ENCODE data around the gene HSPBAP1. TPM values are rescaled to one million over a fixed set of nuclear protein-coding genes. Genes with fewer than 3 reads are reported as not detected.

Gene HSPBAP1
- total RNA-seq, 1 experiment from 2014 or later = 12.3 TPM

DNA sequence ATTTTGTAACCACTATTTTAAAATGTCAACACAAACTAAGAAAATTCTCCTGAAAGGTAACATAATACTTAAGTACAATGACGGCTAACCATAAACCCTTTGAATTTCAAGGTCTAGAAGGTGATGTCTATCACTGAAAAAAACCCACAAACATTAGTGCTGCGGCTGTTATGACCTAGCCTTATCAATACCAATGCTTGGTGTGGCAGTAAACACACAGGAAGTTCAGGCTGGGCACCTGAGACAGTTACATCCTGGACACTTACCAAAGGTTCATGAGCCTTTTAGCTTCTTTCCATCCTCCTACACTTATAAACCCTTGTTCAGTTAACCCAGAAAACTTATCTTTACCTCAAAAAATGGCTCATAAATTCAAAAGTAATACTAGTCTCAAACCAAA is 5.8 kb downstream of the HSPBAP1 start:
- in situ Hi-C loops (cut with HindIII; ENCODE audit: low sequenced_read_pairs) = no loop called here
- no peak for DNase-seq (ENCODE audit: low spot score)

DNA sequence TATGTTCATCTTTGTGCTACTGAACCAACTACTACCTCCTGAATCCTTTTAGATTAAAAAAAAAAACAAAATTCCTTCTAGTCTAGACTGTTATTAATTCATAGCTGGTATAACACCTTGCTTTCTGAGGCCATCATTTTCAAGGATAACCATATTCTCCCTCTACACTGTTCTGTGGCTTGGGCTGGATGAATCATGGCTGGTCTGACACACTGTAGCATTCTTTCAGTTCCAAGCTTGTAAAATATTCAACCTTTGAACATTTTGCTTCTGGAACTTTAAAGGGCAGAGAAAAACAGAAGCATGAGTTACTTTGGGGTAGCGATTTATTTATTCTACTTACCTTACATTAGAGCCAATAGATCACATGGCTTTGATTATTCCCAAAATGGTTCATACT is 7.6 kb downstream of the HSPBAP1 start:
- in situ Hi-C loops (cut with HindIII; ENCODE audit: low sequenced_read_pairs) = no loop called here
- DNase-seq (ENCODE audit: low spot score) = no peak

DNA sequence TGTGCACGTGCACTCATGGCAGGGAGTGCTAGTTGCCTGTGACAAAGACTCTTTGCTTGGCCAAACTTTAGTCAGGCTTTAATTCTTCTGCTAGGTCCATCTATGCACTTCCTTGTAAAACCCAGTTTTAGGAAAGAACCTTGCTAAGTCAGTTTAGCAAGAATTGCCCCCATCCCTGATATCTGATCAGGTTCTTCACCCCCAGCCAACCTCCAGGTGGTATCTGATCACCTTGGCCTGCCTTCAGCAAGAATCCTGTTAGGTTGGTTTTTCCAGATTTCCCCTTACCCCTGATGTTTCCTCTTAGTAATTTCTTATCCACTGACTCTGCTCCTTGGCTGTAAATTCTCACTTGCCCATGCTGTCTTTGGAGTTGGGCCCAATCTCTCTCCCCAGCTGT is 8.4 kb downstream of the HSPBAP1 start:
- DNase-seq (ENCODE audit: low spot score) = no peak
- in situ Hi-C loops (cut with HindIII; ENCODE audit: low sequenced_read_pairs) = no loop called here

DNA sequence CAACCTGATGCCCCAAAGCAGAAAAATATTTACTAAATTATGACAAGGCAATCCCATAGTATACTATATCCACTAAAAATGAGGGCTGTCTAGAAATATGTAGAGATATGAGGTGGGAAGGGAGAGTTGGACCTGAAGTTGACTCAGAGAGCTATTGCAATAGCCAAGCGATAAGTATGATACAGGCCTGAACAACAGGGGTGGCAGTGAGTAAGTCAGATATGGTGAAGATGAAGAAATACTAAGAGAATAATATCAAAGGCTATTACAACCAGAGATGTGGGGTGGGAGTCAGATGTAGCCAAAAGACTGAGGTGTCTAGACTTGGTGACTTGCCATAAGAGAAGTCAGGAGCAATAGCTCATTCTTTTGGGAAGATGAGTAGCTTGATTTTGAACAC is 9.2 kb downstream of the HSPBAP1 start:
- in situ Hi-C loops (cut with HindIII; ENCODE audit: low sequenced_read_pairs) = no loop called here
- DNase-seq (ENCODE audit: low spot score) = no peak

DNA sequence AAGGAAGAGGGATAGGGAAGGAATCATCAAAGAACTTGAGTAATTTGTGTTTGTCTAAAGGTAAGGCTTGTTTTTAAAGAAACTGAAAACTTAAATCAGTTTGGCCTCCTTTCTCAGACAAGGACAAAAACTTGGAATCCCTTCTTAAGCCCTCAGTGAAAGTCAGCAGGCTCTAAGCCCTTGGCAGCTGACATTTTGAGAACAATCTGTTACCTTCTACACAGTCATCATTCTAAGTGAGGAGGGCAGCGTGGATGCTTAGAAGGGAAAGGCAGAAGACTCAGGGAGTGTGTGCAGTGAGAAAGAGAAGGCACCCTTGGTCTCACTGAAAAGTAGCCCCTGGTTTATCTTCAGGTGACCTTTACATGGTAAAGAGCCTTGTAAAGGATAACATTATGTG is 10.8 kb downstream of the HSPBAP1 start:
- DNase-seq (ENCODE audit: low spot score) = peak; percentile 46
- in situ Hi-C loops (cut with HindIII; ENCODE audit: low sequenced_read_pairs) = no loop called here

DNA sequence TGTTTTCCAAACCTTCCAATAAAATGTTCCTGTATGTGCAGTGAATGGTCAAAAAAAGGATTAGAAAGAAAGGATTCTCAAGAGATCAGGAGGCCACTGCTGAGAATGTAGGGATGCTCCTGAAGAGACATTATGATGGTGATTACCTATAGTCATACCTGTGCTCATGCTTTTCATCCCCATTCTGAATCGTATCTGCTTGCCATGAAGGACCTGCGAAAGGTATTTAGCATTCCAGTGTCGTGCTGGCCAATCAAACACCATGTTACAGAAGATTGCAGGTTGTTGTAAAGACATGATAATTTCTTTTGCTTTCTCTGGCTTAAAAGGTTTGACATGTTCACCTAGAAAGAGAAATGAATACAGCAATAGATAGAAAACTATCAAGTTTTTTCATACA is 16.1 kb downstream of the HSPBAP1 start:
- in situ Hi-C loops (cut with HindIII; ENCODE audit: low sequenced_read_pairs) = no loop called here
- DNase-seq (ENCODE audit: low spot score) = no peak

DNA sequence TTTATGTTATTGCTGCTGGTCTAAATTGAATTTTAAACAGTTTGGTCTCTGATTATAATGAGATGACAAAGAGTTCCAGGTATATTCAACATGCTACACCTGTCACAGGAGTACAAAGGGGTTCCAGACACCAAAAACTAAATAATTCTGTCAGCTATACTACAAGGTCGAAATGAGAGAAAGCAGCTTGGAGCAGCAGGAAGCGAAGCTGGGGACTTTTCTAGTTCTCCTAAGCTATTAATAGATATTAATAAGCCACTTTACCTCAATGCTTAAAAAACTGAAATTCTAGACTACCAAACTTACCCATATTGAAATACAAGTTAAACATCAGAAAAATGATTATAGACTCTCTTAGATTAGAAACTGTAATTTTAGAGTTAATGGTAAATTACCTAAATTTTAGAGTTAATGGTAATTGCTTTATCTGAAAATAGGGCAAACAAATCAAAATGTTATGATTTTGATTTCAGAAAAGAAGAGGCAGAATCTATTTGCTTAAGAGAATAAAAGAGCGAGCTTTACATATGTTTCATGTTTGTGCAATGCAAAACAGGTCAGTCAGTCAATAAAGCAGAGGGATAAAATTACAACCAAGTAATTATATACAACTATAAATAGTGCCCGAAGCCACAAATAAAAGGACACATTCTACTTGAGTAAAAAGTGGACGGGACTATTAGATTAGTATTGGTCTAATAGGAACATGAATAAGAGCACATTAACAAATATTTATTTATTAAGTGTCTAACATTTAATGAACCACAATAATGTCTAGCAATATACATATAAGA is 16.8 kb downstream of the HSPBAP1 start:
- in situ Hi-C loops (cut with HindIII; ENCODE audit: low sequenced_read_pairs) = no loop called here
- no peak for DNase-seq (ENCODE audit: low spot score)

DNA sequence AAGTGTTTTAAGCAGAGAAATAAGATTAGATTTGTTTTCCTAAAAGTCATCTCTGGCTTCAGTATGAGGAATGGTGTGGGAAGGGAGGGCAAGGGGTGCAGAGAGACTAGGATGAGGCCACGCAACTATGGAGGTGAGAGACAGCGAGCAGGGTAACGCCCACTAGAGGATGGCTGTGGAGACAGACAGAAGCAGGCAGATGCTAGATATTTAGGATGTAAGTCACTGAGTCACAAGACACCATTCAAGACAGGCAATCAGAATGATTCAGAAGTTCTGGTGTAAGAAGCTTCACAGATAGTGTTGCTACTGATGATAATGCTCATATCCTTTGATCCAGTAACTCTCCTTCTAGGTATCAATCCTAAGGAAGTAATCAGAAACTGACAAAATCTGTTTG is 19.1 kb downstream of the HSPBAP1 start:
- in situ Hi-C loops (cut with HindIII; ENCODE audit: low sequenced_read_pairs) = no loop called here
- DNase-seq (ENCODE audit: low spot score) = no peak

DNA sequence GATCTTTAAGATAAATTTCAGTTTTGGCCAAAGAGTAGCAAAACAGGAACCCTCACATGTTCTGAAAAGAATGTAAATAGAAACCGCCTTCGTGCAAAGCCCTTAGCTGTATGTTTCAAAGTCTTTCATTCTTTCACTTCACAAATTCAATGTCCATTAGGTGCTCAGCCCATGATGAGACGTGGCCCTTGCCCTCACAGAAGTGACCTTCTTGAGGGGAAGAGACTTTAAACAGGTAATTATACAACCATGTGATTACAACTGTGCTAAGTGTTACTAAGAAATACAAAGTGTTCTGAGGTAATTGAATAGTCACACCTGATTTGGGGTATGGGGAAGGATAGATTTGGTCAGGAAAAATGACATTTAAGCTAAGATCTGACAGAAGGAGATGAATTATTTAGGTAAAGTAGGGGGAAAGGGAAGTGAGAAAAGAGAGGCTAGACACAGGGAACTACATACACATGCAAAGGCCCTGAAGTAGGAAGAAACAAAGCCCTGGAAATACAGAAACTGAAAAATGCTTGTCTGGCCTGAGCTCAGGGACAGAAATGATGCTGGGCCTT is 19.6 kb downstream of the HSPBAP1 start:
- in situ Hi-C loops (cut with HindIII; ENCODE audit: low sequenced_read_pairs) = no loop called here
- no peak for DNase-seq (ENCODE audit: low spot score)

DNA sequence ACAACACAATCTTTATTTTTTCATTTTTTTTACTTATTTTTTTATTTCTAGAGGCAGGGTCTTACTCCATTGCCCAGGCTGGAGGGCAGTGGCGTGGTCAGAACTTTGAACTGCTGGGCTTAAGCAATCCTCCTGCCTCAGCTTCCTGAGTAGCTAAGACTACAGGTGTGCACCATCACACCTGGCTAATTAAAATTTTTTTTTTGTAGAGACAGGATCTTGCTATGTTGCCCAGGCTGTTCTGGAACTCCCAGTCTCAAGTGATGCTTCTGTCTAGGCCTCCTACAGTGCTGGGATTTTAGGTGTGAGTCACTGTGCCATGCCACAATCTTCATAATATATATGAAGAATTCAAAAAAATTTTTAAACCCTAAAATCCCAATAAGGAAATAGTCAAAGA is 20.8 kb downstream of the HSPBAP1 start:
- in situ Hi-C loops (cut with HindIII; ENCODE audit: low sequenced_read_pairs) = no loop called here
- no peak for DNase-seq (ENCODE audit: low spot score)

DNA sequence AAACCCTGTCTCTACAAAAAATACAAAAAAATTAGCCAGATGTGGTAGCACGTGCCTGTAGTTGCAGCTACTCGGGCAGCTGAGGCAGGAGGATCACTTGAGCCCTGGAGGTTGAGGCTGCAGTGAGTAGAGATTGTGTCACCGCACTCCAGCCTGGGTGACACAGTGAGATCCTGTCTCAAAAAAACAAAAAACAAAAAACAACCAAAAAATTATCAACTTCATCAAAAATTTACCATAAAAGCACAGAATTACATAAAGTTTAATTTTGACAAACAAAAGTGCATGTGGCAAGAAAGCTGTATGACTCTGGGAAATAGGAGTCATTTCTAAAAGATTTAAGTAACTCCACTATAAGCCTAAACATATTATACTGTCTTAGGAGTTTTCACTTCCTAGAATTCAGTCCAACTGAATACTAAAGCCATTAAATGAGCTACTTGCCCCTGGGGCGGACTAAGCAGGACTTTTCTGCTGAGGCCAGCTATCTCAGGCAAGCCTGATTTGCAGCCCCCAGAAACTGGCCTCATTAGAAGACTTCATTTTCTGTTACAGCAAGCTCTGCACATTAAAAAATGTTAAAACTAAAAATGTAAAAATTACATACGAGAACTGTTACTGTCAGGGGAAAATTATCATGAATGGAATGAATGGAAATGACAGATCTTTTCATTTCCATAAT is 23.0 kb downstream of the HSPBAP1 start:
- DNase-seq (ENCODE audit: low spot score) = no peak
- in situ Hi-C loops (cut with HindIII; ENCODE audit: low sequenced_read_pairs) = no loop called here

DNA sequence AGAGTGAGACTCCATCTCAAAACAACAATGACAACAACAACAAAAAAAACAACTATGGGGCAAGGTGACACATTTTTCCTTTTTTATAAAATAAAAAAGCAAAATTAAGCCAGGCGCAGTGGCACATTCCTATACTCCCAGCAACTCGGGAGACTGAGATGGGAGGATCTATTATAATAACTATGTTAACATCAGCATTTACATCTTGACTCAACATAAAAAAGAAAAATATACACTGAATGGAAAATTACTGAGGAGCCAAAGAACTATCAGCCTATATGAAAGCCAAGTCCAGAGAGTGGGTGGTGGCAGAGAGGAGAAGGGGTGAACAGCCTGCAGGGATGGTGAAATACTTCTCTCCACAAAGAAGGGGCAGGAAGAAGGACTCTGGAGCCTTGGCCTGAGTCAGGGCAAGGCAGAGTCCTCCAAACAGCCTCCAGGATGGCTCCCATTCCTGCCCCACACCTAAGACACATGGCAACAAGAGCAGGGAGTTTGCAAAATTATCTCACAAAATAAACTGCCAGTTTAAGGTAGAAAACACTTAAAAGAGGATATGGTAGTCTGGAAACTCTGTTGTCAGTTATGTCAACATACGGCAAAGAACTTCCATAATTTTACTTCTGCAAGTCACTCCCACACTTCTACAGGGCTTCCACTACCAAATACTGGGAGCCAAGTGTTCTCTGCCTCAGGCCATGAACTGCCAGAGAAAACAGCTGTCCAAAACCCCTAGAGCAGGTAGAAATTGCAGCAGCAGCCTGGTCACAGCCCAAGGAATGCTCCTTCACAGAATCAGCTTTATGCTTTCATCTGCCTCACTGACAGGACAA is 25.9 kb downstream of the HSPBAP1 start:
- no peak for DNase-seq (ENCODE audit: low spot score)
- in situ Hi-C loops (cut with HindIII; ENCODE audit: low sequenced_read_pairs) = no loop called here

DNA sequence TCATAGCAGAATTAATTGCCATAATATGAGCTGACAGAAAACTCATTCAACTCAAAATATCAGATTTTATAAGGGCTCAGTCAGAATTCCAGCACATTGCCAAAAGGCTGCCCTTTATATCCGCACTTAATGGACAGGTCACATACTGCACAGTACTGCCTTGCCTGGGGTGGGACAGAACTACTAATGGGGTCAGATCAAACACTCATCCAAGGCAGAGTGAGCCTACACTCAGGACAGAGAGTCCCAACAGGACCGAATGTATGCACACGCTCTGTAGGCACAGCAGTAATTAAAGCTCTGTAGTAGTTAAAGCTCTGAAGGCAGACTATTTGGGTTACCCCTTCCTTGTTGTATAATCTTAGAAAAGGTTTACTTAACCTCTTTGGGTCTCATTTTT is 27.2 kb downstream of the HSPBAP1 start:
- in situ Hi-C loops (cut with HindIII; ENCODE audit: low sequenced_read_pairs) = no loop called here
- no peak for DNase-seq (ENCODE audit: low spot score)

DNA sequence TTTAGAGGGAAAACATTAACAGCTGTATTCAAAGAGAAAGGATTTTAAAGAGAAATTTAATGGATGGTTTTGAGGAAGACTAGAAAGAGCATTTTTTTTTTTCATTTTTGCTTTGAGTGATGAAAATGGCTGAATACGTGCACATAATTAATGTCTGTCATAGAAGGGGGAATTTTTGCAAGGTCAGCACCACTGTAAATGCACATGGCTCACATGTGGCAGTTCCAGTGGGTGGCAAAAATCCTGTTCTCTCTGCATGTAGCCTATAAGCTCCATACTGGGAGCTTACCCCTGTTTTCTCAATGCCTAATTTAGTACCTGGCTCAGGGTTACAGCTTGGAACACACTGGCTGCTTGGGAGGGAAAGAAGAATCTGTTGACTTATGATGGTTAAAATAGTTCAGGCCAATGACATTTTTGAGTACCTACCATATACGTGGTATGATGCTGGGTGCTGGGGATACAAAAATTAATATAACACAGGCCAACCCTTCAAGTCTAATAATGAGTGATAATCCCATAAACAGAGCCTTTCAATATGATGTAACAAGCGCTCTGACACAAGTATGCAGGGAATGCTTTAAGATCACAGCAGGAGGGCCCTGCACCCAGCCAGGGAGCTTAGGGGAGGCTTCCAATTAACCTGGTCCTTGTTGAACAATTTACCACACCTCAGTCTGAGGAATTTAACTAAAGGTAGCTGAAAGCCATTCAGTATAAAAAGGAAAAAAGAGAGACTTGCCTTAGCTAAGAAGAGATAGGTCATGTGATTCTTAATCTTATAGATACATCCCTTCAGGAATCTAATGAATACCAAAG is 33.0 kb downstream of the HSPBAP1 start:
- no peak for DNase-seq (ENCODE audit: low spot score)
- in situ Hi-C loops (cut with HindIII; ENCODE audit: low sequenced_read_pairs) = no loop called here

DNA sequence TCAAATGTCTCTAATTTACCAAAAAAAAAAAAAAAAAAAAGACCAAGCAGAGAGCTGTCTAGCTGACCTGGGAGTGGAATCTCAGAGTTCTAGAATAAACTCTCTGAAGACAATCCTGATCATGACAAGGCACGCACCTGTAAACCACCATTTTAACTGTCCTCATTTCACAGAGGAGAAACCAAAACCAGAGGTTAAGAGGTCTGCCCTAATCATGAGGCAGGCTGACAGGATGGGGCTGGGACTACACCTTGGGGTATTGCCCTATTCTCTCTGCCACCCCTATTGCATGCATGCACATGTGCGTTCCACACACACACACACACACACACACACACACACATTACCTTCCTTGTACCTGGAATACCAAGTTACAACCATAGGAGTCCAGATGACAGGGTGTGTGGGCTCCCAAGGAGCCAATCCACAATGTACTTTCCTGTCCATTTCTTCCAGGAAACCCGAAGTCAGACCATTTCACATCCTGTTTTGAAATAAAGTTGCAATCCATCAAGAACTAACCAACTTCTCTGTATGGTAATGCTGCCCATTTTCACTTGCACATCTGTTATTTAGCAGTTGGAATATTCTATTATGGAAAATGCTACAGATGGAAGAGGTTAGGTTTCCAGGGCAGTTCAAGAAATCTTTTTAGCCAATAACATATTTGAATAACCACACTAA is 34.6 kb downstream of the HSPBAP1 start:
- in situ Hi-C loops (cut with HindIII; ENCODE audit: low sequenced_read_pairs) = no loop called here

DNA sequence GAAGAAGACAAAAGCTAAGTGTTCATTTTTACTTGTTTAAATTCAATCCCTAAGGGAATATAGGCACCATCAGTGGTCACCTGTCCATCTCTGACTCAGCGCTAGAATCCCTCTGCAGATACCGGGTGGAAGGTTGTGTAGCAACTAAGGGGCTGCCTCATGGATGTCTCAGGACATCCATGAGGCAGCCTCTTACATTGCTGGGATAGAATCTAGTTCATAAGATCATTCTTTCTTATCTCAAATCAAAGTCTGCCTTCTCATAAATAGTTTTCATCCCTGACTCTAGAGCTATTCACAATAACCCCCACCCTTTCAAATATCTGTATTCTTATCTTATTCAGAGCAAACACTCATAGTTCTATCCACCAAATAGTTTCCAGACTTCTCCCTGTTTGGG is 38.1 kb downstream of the HSPBAP1 start:
- no peak for DNase-seq (ENCODE audit: low spot score)
- in situ Hi-C loops (cut with HindIII; ENCODE audit: low sequenced_read_pairs) = no loop called here

More for the DNA sequence above, 34.6 kb downstream of the HSPBAP1 start:
- no peak for DNase-seq (ENCODE audit: low spot score)

DNA sequence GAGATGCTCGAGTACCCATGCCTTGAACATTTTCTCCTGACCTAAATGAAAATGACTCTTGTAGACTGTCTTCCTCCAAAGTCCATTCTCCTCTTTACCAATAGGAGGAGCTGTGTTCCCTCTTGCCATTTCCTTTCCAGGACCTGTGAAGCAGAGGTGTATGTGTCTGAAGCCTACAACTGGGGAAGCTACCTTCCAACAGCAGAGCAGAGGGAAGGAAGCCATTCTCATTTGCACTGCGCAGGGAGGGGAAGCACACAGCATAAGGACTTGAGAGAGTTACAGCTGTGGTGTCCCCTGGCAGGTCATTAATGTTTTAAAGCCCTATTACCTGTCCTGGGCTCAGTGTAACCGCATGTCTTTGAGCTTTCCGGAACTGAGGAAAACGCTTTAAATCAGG is 38.7 kb downstream of the HSPBAP1 start:
- peak; percentile 46 for DNase-seq (ENCODE audit: low spot score)
- in situ Hi-C loops (cut with HindIII; ENCODE audit: low sequenced_read_pairs) = no loop called here

DNA sequence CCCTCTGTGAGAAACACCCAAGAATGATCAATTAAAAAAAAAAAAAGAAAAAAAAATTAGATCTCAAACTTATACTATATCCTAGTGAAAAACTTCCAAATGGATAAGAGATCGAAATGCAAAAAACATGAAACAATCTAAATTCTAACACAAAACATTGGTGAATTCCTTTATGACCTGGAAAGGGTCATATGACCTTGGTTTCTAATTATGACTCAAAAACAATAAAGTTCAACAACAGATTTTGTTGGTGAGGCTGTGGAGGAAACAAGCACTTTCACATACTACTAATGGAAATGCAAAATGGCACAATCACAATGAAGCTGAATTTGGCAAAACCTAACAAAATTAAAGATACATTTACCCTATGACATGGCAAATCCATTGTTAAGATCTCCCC is 45.3 kb downstream of the HSPBAP1 start:
- in situ Hi-C loops (cut with HindIII; ENCODE audit: low sequenced_read_pairs) = no loop called here
- DNase-seq (ENCODE audit: low spot score) = no peak

Measured in G401 (cell line).